CD4-positive, alpha-beta T cell (primary cell): ENCODE results near the gene FSIP2. TPM values are rescaled to one million over a fixed set of nuclear protein-coding genes. Genes with fewer than 3 reads are reported as not detected.
"Not testable (repeated sequence)": the region's sequence is repeated elsewhere in the genome, so short reads cannot be mapped to it uniquely, and the experiment has no call there.

ENCODE experiments used
- ATAC-seq: fragments of 200-7000 bp; cut with Tn5 transposase; one replicate; pipeline ENCODE4 v1.10.0; 2022; ENCODE audit warnings: mild to moderate bottlenecking; ENCODE audit not compliant: poor library complexity
- CTCF ChIA-PET: fragments of 350-600 bp; sonication (Branson Sonifier 250); formaldehyde crosslinking; loops from one replicate; lab custom pipeline; 2021; ENCODE audit warnings: antibody characterized with exemption, inconsistent platforms; lab: Charles Lee
- POLR2A ChIA-PET: fragments of 350-600 bp; sonication (Branson Sonifier 250); formaldehyde crosslinking; loops from one replicate; lab custom pipeline; 2021; ENCODE audit warnings: antibody characterized with exemption, inconsistent platforms; lab: Charles Lee
- DNase-seq, 14 experiments: peaks; one replicate each; pipeline ENCODE4 v3.0.0-alpha.2; 2013 to 2020; ENCODE audit warnings: mixed read lengths in 2 of 14
- H3K27ac ChIP-seq, 2 donors: one replicate each; pipeline versions ENCODE4 v1.5.1 to v1.7.0; 2013; ENCODE audit warnings: low read length in 2 of 2, low read depth in 1 of 2, mild to moderate bottlenecking in 1 of 2
- H3K27me3 ChIP-seq, 2 experiments: 1 replicate in 1 of 2; 2 replicates in 1 of 2; pipeline versions ENCODE4 v1.6.1 to v1.7.0; 2013; ENCODE audit warnings: low read length in 2 of 2, control low read depth in 1 of 2, mild to moderate bottlenecking in 1 of 2, moderate library complexity in 1 of 2; ENCODE audit not compliant: insufficient read depth in 2 of 2, control insufficient read depth in 1 of 2
- H3K36me3 ChIP-seq: one replicate; pipeline ENCODE4 v1.6.1; 2013; ENCODE audit warnings: low read length, control low read depth; ENCODE audit not compliant: insufficient read depth
- H3K4me1 ChIP-seq: one replicate; pipeline ENCODE4 v1.6.1; 2013; ENCODE audit warnings: low read length, control low read depth; ENCODE audit not compliant: insufficient read depth
- H3K4me3 ChIP-seq: one replicate; pipeline ENCODE4 v1.5.1; 2013; ENCODE audit warnings: mild to moderate bottlenecking, low read length, moderate library complexity
- H3K9me3 ChIP-seq, 2 experiments: 1 replicate in 1 of 2; 2 replicates in 1 of 2; pipeline versions ENCODE4 v1.6.1 to v1.7.0; 2013; ENCODE audit warnings: low read length in 2 of 2, mild to moderate bottlenecking in 2 of 2, control low read depth in 1 of 2, moderate library complexity in 1 of 2; ENCODE audit not compliant: control insufficient read depth in 1 of 2, insufficient read depth in 1 of 2
- H3K27ac Mint-ChIP-seq: one replicate; pipeline ENCODE4 v1.8.0; 2020; ENCODE audit warnings: mixed read lengths
- H3K27me3 Mint-ChIP-seq: one replicate; pipeline ENCODE4 v1.8.0; 2021; ENCODE audit warnings: mixed read lengths
- H3K36me3 Mint-ChIP-seq: one replicate; pipeline ENCODE4 v1.8.0; 2021; ENCODE audit warnings: low read depth, mixed read lengths
- H3K4me1 Mint-ChIP-seq: one replicate; pipeline ENCODE4 v1.8.0; 2021; ENCODE audit warnings: low read depth, mixed read lengths
- H3K4me3 Mint-ChIP-seq: one replicate; pipeline ENCODE4 v1.8.0; 2020; ENCODE audit warnings: mild to moderate bottlenecking, mixed read lengths
- H3K9me3 Mint-ChIP-seq: one replicate; pipeline ENCODE4 v1.8.0; 2020; ENCODE audit warnings: mixed read lengths
- CTCF ChIP-seq: fragments of 200-600 bp; IDR thresholded peaks from one replicate; pipeline ENCODE4 v1.8.0; 2022; ENCODE audit warnings: antibody characterized with exemption, mild to moderate bottlenecking
- intact Hi-C, 2 experiments: fragments of 100-400 bp; cut with DNase I in 1 of 2; cut with micrococcal nuclease in 1 of 2; formaldehyde crosslinking; loops; one replicate each; pipeline versions ENCODE4 v1.15.1 to v1.9.0; 2023 to 2025; cut with DNase I, micrococcal nuclease
- total RNA-seq, 174 experiments: library from RNA in 2 of 174; stranded (reverse) in 2 of 174; gene quantifications; one replicate each; pipeline ENCODE4 v1.2.3 and lab custom pipeline; 2021 to 2026

Gene FSIP2
- total RNA-seq, 2 experiments from 2014 or later, result 0.39 to 0.96 TPM

- Histone ChIP-seq H3K36me3 (no peaks in the 10 kb centered on the region), H3K9me3 (peaks cover 0 to 5% of the 10 kb centered on the region in 2 experiments), H3K4me3 (no peak overlapping the region), H3K27ac (no peak overlapping the region), H3K27me3 (no peaks in the 10 kb centered on the region), H3K4me1 (no peaks in the 10 kb centered on the region)
- CTCF ChIA-PET, result no interaction called here
- no peak for DNase-seq
- Mint-ChIP-seq H3K4me1 (no peaks in the 10 kb centered on the region), H3K27me3 (no peaks in the 10 kb centered on the region), H3K27ac (no peak overlapping the region), H3K4me3 (no peak overlapping the region), H3K36me3 (peaks cover 1% of the 10 kb centered on the region), H3K9me3 (peaks cover 4% of the 10 kb centered on the region)
- intact Hi-C loops, result no loop called here
- POLR2A ChIA-PET, result no interaction called here
- TF ChIP-seq CTCF, result no peak
- ATAC-seq, result no peak
These were observed 121.7 kb downstream of the FSIP2 start for GRCh38 chr2:185860321-185860720.

DNA sequence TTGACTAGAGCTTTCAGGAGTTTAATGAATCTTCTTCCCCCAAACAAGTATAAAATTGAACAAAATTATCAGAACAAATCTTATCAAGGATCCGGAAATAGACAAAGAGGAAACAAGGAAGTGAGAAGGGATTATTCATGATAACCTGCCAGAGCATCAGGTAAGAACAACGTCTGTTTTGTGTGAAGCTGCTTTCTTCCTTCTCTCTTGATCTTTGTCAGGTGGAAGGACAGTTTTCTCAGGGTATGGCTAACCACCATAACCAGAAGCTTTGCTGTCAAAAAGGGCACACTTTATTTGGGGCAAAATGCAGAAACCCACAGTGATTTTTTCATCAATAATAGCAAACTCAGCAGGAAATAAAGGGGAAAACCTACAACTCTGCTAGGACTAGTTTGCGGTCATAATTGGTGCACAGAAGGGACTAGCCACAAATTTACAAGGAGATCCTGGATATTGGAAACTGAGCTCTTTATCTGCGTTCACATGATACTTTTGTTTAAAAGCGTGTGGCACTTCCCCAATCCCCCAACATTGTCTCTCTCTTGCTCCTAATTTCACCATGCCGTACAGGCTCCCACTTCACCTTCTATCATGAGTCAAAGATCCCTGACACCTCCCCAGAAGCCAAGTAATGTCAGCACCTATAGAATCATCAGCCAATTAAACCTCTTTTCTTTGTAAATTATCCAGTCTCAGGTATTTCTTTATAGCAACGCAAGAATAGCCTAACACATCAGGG lies 124.2 kb downstream of the FSIP2 start:
- H3K4me1 Mint-ChIP-seq, result no peaks in the 10 kb centered on the region
- Histone ChIP-seq H3K4me1 (no peaks in the 10 kb centered on the region), H3K9me3 (no peaks in the 10 kb centered on the region), H3K4me3 (no peak overlapping the region), H3K27ac (no peak overlapping the region), H3K36me3 (no peaks in the 10 kb centered on the region), H3K27me3 (no peaks in the 10 kb centered on the region)
- H3K36me3 Mint-ChIP-seq, result no peaks in the 10 kb centered on the region
- no peak for DNase-seq
- intact Hi-C loops, result no loop called here
- H3K27ac Mint-ChIP-seq, result no peak overlapping the region
- H3K4me3 Mint-ChIP-seq, result no peak overlapping the region
- POLR2A ChIA-PET, result no interaction called here
- CTCF ChIA-PET, result no interaction called here
- TF ChIP-seq CTCF, result no peak
- H3K27me3 Mint-ChIP-seq, result no peaks in the 10 kb centered on the region
- peaks cover 3% of the 10 kb centered on the region for H3K9me3 Mint-ChIP-seq
- ATAC-seq, result no peak

DNA sequence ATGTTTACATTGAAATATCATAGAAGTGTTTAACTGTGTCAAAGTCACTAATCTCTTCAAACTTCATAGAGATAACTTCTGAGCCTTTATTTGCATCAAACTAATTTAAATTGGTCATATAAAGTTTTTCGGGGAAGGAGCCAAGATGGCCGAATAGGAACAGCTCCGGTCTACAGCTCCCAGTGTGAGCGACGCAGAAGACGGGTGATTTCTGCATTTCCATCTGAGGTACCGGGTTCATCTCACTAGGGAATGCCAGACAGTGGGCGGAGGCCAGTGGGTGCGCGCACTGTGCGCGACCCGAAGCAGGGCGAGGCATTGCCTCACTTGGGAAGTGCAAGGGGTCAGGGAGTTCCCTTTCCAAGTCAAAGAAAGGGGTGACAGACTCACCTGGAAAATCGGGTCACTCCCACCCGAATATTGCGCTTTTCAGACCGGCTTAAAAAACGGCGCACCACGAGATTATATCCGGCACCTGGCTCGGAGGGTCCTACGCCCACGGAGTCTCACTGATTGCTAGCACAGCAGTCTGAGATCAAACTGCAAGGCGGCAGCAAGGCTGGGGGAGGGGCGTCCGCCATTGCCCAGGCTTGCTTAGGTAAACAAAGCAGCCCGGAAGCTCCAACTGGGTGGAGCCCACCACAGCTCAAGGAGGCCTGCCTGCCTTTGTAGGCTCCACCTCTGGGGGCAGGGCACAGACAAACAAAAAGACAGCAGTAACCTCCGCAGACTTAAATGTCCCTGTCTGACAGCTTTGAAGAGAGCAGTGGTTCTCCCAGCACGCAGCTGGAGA lies 126.1 kb downstream of the FSIP2 start:
- H3K9me3 Mint-ChIP-seq, H3K27me3 Mint-ChIP-seq, H3K4me1 Mint-ChIP-seq, H3K36me3 Mint-ChIP-seq, H3K4me3 ChIP-seq, H3K4me1 ChIP-seq, POLR2A ChIA-PET, H3K9me3 ChIP-seq, H3K27me3 ChIP-seq, H3K36me3 ChIP-seq, intact Hi-C loops, ATAC-seq, H3K27ac Mint-ChIP-seq, CTCF ChIA-PET, H3K27ac ChIP-seq, DNase-seq, H3K4me3 Mint-ChIP-seq: not testable (repeated sequence)
